HepG2 (cell line): ENCODE results near the gene CIROP. TPM values are rescaled to one million over a fixed set of nuclear protein-coding genes. Genes with fewer than 3 reads are reported as not detected.
A peak's percentile ranks its signal among the peaks of the same experiment; 100 is the strongest.

Experiments
- BCLAF1 ChIP-seq: fragments of 450-650 bp; IDR thresholded peaks from 2 replicates; pipeline ENCODE4 v1.6.1; 2017; ENCODE audit warnings: mild to moderate bottlenecking
- CAMTA2 ChIP-seq: sonication (generic); formaldehyde crosslinking; IDR thresholded peaks from 2 replicates; pipeline ENCODE4 v1.4.0; 2020; ENCODE audit warnings: mild to moderate bottlenecking, missing genetic modification reagents, borderline replicate concordance
- FOXO1 ChIP-seq: sonication (generic); formaldehyde crosslinking; IDR thresholded peaks from 2 replicates; pipeline ENCODE4 v1.4.0; 2020; ENCODE audit warnings: missing genetic modification reagents
- FUBP1 ChIP-seq: sonication (generic); formaldehyde crosslinking; IDR thresholded peaks from 2 replicates; pipeline ENCODE4 v1.5.1; 2020; ENCODE audit warnings: missing genetic modification reagents, mild to moderate bottlenecking, borderline replicate concordance
- MED8 ChIP-seq: sonication (generic); formaldehyde crosslinking; IDR thresholded peaks from 2 replicates; pipeline ENCODE4 v1.8.1; 2023; ENCODE audit warnings: mild to moderate bottlenecking, missing genetic modification reagents; ENCODE audit not compliant: insufficient replicate concordance
- REXO4 ChIP-seq: sonication (generic); formaldehyde crosslinking; IDR thresholded peaks from 2 replicates; pipeline ENCODE4 v1.8.0; 2022; ENCODE audit warnings: missing genetic modification reagents, mild to moderate bottlenecking, borderline replicate concordance
- SOX13 ChIP-seq, 3 experiments: fragments of 450-650 bp in 1 of 3; sonication (generic) in 1 of 3; formaldehyde crosslinking in 1 of 3; IDR thresholded peaks in 2 of 3; conservative IDR thresholded peaks in 1 of 3; 2 replicates each; pipeline versions ENCODE4 v1.5.0 to v1.6.1; 2016 to 2020; ENCODE audit warnings: antibody characterized with exemption in 1 of 3, mild to moderate bottlenecking in 1 of 3, missing compliant biosample characterization in 1 of 3, missing genetic modification reagents in 1 of 3, moderate library complexity in 1 of 3
- YEATS4 ChIP-seq: sonication (generic); formaldehyde crosslinking; IDR thresholded peaks from 2 replicates; pipeline ENCODE4 v1.4.0; 2020; ENCODE audit warnings: missing genetic modification reagents, borderline replicate concordance
- ZBTB42 ChIP-seq: sonication (generic); formaldehyde crosslinking; IDR thresholded peaks from 2 replicates; pipeline ENCODE4 v1.5.0; 2020; ENCODE audit warnings: mild to moderate bottlenecking, missing genetic modification reagents
- ZNF557 ChIP-seq: sonication (generic); formaldehyde crosslinking; IDR thresholded peaks from 2 replicates; pipeline ENCODE4 v1.4.0; 2020; ENCODE audit warnings: missing genetic modification reagents
- ZNF614 ChIP-seq: IDR thresholded peaks from 2 replicates; pipeline ENCODE4 v1.6.1; 2018; ENCODE audit warnings: missing biosample characterization, missing genetic modification reagents, inconsistent platforms, borderline replicate concordance
- polyA plus RNA-seq, 8 experiments: library from polyadenylated mRNA; depleted of rRNA in 3 of 8; stranded (reverse) in 7 of 8; unstranded in 1 of 8; fragments of >200 nt; fragmentation: Illumina TruSeq in 4 of 8; extraction: Trizol in 4 of 8; gene quantifications; 2 replicates each; pipeline versions ENCODE4 v1.2.1 to v1.2.3, GENCODE V29; 2011 to 2016; ENCODE audit warnings: low read depth in 4 of 8, missing spikeins in 1 of 8, mixed read lengths in 1 of 8; ENCODE audit not compliant: insufficient read depth in 1 of 8
- total RNA-seq, 5 experiments: library from RNA; depleted of rRNA; stranded (reverse); fragments of >200 nt; fragmentation: Illumina TruSeq; extraction: Trizol; gene quantifications; 2 replicates each; pipeline ENCODE4 v1.2.3, GENCODE V29; 2016; ENCODE audit warnings: low read depth in 1 of 5
- TF ChIP-seq, protein P1 (sequence below): sonication (generic); formaldehyde crosslinking; IDR thresholded peaks from 2 replicates; pipeline ENCODE4 v1.5.0; 2020; ENCODE audit warnings: mild to moderate bottlenecking, low read depth, missing genetic modification reagents, borderline replicate concordance
- TF ChIP-seq, protein P2 (sequence below): IDR thresholded peaks from 2 replicates; pipeline ENCODE4 v1.6.1; 2016; ENCODE audit warnings: mild to moderate bottlenecking
- TF ChIP-seq, protein P3 (sequence below): sonication (generic); formaldehyde crosslinking; IDR thresholded peaks from 2 replicates; pipeline ENCODE4 v1.8.1; 2022; ENCODE audit warnings: mild to moderate bottlenecking, missing genetic modification reagents

The CIROP gene
- total and polyA plus RNA-seq, 2 of the 13 experiments (the other 11 are each of a cell fraction or from before 2014, with no cell fraction given): 0.07 TPM; not detected in 1

GRCh38 chr14:23068789-23069412, 35.9 kb downstream of the CIROP start (continued):
- TF ChIP-seq, protein P1, sequence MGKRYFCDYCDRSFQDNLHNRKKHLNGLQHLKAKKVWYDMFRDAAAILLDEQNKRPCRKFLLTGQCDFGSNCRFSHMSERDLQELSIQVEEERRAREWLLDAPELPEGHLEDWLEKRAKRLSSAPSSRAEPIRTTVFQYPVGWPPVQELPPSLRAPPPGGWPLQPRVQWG (CRISPR knock-in tag): no peak
- TF ChIP-seq BCLAF1: no peak
- no peak for TF ChIP-seq MED8 (CRISPR knock-in tag)
- TF ChIP-seq CAMTA2: no peak
- TF ChIP-seq ZNF614 (CRISPR knock-in tag): peak; percentile 91
- TF ChIP-seq, protein P2, sequence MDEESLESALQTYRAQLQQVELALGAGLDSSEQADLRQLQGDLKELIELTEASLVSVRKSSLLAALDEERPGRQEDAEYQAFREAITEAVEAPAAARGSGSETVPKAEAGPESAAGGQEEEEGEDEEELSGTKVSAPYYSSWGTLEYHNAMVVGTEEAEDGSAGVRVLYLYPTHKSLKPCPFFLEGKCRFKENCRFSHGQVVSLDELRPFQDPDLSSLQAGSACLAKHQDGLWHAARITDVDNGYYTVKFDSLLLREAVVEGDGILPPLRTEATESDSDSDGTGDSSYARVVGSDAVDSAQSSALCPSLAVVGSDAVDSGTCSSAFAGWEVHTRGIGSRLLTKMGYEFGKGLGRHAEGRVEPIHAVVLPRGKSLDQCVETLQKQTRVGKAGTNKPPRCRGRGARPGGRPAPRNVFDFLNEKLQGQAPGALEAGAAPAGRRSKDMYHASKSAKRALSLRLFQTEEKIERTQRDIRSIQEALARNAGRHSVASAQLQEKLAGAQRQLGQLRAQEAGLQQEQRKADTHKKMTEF (CRISPR knock-in tag): peak; percentile 66
- no peak for TF ChIP-seq ZNF557 (CRISPR knock-in tag)
- TF ChIP-seq FOXO1: no peak
- peak; percentile 55; the same call in 1 of the 2 replicates for TF ChIP-seq YEATS4 (CRISPR knock-in tag)
- TF ChIP-seq, protein P3, sequence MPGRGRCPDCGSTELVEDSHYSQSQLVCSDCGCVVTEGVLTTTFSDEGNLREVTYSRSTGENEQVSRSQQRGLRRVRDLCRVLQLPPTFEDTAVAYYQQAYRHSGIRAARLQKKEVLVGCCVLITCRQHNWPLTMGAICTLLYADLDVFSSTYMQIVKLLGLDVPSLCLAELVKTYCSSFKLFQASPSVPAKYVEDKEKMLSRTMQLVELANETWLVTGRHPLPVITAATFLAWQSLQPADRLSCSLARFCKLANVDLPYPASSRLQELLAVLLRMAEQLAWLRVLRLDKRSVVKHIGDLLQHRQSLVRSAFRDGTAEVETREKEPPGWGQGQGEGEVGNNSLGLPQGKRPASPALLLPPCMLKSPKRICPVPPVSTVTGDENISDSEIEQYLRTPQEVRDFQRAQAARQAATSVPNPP (CRISPR knock-in tag): no peak
- TF ChIP-seq FUBP1 (CRISPR knock-in tag): no peak
- 0 out of 2 replicates have a peak, but pooled peaks have one; percentile 54 for TF ChIP-seq ZBTB42 (CRISPR knock-in tag)
- no peak for TF ChIP-seq REXO4 (CRISPR knock-in tag)
- TF ChIP-seq SOX13 (IDR thresholded peaks at IDR 0.05): no peak
- TF ChIP-seq SOX13 (CRISPR knock-in tag; conservative IDR thresholded peaks at IDR 0.05 in 1 of 2, IDR thresholded peaks at IDR 0.05 in 1 of 2): peak in 1 of 2 experiments; percentile 49; a peak in 3 of 4 replicates
